GM10847 (cell line): ENCODE results near the gene FALEC.

Source experiments
- POLR2A ChIP-seq: IDR thresholded peaks from 2 replicates; pipeline ENCODE4 v1.6.1; 2011; ENCODE audit not compliant: insufficient read length; ENCODE audit errors: extremely low read depth

FALEC gene

GRCh38 chr1:150498342-150498741 is 17.2 kb upstream of the FALEC start:
- no peak for TF ChIP-seq POLR2A

GRCh38 chr1:150505431-150505830 is 10.1 kb upstream of the FALEC start:
- TF ChIP-seq POLR2A, result no peak

DNA sequence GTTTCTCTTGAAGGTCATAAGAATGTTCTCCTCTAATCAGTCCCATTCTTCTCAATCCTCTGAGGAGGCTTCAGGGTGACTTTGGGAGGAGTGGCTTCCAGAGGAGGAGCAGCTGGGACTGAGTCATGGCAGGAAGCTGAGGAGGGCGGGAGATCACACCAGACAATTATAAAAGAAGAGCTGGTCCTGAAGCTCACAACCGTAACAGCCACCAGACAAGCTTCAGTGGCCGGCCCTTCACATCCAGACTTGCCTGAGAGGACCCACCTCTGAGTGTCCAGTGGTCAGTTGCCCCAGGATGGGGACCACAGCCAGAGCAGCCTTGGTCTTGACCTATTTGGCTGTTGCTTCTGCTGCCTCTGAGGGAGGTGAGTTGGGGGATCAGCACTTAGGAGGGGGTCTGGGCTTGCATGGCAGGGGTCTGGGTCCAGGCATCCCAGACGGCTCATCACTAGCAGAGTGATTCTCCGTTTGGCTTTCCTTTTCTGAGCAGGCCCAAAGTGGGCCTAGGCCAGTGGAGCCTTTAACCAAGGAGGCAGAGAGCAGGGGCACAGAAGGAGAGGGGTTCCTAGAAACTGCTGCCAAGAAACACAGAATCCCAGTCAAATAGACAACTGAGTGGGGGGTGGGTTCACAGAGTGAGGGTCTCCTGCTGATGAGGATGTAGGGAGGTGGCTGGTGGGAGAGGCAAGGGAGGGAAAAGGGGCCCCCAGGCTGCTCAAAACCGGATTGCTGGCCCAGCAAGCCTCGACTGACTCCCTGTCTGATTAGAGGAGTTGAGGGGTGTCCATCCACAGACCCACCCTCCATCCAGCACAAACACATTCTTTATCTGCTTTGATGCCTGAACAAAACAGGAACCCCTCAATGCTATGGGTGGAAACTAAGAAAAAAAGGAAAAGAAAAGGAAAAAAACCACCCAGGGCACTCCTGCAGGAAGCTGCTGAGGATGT is 7.4 kb upstream of the FALEC start, which contains the start of gene ECM1:
Gene ECM1 (plus strand): TSS at position 198 of the 953 bp plus-strand sequence. CDS start 101 bp downstream, at position 299.
- no peak for TF ChIP-seq POLR2A

DNA sequence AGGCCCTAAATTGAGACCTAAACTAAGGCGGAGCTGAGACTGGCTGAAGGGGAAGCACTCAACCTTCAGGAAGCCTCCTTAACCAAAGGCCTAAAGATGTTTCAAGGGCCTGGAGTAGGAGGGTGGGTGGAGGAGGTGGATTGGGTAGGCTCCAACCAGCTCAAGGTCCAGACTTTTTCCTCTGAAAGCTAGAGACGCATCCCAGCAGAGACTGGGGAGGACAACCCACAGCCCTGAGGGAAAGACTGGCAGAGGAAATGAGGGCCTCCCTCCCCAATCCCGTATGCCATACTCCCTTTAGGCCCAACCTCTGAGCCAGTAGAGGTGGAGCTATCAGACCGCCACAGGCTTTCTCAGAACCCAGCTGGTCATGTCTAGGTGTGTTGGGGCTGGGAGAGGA is 6.6 kb upstream of the FALEC start:
- TF ChIP-seq POLR2A, result no peak

DNA sequence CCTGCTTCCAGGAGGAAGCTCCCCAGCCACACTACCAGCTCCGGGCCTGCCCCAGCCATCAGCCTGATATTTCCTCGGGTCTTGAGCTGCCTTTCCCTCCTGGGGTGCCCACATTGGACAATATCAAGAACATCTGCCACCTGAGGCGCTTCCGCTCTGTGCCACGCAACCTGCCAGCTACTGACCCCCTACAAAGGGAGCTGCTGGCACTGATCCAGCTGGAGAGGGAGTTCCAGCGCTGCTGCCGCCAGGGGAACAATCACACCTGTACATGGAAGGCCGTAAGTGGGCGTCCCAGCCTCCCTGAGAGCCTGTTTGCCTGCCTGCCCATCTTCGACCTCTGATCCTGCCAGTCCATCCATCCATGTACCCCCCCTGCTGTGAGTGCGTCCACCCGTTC is 4.0 kb upstream of the FALEC start:
- no peak for TF ChIP-seq POLR2A

DNA sequence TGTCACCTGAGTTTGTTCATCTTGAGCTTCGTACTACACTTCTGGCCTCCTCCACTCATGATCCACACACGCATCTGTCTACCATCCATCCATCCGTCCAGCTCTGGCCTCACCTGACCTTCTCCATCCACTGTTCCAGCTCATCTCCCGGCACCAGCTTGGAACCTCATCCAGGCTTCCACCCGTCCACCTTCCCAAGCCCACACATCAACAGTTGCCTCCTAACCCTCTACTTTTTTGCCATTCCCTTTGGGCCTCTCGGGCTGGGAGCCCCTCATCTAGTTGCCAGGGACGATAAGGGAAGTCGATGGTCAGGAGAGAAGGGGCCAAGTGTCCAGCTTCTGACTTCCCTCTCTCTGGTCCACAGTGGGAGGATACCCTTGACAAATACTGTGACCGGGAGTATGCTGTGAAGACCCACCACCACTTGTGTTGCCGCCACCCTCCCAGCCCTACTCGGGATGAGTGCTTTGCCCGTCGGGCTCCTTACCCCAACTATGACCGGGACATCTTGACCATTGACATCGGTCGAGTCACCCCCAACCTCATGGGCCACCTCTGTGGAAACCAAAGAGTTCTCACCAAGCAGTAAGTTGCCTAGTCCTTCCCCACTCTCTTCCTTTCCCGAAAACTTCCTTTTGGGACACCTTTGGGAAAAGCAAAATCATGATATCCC is 3.4 kb upstream of the FALEC start:
- TF ChIP-seq POLR2A, result no peak

GRCh38 chr1:150512846-150513245 is 2.7 kb upstream of the FALEC start:
- TF ChIP-seq POLR2A, result no peak

DNA sequence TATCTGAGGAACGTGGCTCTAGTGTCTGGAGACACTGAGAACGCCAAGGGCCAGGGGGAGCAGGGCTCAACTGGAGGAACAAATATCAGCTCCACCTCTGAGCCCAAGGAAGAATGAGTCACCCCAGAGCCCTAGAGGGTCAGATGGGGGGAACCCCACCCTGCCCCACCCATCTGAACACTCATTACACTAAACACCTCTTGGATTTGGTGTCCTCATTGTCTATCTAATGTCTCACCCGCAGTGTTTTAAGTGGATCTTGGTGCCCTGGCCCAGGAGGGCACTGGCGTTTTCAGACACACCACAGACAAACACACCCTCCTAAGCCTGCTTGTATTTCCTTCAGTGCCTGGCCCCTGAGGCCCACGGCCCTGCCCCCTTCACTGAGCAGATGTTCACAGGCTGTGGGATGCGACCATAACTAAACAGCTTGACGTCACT is 2.2 kb upstream of the FALEC start:
- no peak for TF ChIP-seq POLR2A

- TF ChIP-seq POLR2A, result no peak
Observed at GRCh38 chr1:150514260-150514659, 1.3 kb upstream of the FALEC start.

DNA sequence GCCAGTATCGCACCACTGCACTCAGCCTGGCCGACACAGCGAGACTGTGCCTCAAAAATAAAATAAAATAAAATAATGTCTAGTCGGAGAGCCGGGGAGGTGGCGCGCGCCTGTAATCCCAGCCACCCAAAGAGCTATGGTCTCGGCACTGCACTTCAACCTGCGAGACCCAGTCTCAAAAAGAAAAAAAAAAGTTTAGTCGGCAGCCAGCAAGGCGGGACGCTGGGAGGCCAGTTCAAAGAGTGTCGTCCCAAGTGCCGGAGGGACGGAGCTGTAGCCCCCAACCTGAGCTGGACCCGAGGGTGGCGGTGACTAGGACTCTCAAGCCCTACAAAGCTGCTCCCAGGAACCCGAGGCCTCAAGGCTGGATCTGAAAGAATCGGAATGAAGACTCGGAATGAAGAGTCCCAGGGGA is 632 bp upstream of the FALEC start:
- TF ChIP-seq POLR2A, result no peak

DNA sequence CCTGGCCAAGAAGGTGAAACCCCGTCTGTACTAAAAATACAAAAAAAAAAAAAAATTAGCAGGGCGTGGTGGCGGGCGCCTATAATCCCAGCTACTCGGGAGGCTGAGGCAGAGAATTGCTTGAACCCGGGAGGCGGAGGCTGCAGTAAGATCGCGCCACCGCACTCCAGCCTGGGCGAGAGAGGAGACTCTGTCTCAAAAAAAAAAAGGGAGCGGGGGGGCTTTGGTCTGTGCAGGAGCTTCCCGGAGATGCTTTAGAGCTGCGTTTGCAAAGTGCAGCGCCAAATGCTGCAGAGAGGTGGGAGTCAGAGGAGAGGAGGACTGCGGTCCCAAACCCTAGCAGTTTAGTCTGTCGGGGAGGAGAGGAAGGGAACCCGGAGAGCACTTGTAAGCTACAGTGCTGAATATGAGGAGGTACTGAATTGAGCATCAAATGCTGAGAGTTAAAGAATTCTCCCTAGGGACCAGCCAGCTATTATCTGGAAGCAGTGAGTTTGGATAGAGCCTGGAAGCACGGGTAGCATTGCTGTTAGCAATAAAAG is 569 bp downstream of the FALEC start:
- TF ChIP-seq POLR2A, result no peak

- no peak for TF ChIP-seq POLR2A
Observed at GRCh38 chr1:150516616-150517015, 1.1 kb downstream of the FALEC start.

DNA sequence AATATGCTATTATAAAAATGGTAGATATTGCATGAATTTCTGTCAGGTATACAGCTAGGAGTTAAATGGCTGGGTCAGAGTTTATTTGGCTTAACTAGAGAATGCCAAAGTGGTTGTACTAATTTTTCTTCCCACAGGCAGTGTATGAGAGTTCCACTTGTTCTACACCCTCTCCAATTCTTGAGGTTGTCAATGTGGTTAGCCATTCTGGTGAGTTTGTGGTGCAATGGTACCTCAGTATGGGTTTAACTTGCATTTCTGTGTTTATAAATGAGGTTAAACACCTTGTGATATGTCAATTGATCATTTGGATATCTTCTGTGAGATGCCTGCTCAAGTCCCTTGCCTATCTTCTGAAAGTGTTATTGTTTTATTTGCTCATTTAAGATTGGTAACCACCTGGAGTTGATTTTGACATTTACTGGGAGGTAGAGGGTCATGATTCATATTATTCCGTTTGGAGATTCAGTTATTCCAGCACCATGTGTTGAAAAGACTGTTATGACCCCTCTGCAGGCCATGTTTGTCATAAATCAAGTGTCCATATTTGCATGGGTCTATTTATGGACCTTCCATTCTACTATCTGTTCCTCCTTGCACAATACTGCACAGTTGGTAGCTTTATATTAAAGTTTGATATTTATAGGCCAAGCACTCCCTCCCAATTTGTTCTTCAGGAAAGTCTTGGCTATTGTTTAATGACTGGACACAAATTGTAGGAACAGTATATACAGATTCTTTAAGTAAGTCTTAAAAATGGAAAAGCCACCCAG is 5.8 kb downstream of the FALEC start:
- no peak for TF ChIP-seq POLR2A

- no peak for TF ChIP-seq POLR2A
Observed at GRCh38 chr1:150525348-150525747, 9.8 kb downstream of the FALEC start.

- no peak for TF ChIP-seq POLR2A
Observed at GRCh38 chr1:150528196-150528595, 12.6 kb downstream of the FALEC start.
